GM18517 (cell line): ENCODE data around the gene EEF1A2.

Experiments
- ATAC-seq: cut with Tn5 transposase; IDR thresholded peaks from one replicate; pipeline ENCODE4 v1.9.1; 2021; ENCODE audit warnings: mild to moderate bottlenecking, moderate library complexity; ENCODE audit not compliant: unreplicated experiment

EEF1A2 gene

GRCh38 chr20:63455568-63455859, 43.4 kb downstream of the EEF1A2 start:
- ATAC-seq, result no peak

GRCh38 chr20:63454731-63455567, 43.9 kb downstream of the EEF1A2 start:
- ATAC-seq, result no peak

GRCh38 chr20:63452821-63453523, 45.9 kb downstream of the EEF1A2 start:
- no peak for ATAC-seq

- ATAC-seq, result no peak
Measured at GRCh38 chr20:63452341-63452740, 46.5 kb downstream of the EEF1A2 start.

GRCh38 chr20:63451821-63452220, 47.1 kb downstream of the EEF1A2 start:
- no peak for ATAC-seq

- no peak for ATAC-seq
Measured at GRCh38 chr20:63449796-63450730, 48.8 kb downstream of the EEF1A2 start.

GRCh38 chr20:63449025-63449424, 49.9 kb downstream of the EEF1A2 start:
- no peak for ATAC-seq

- ATAC-seq, result no peak
Measured at GRCh38 chr20:63448031-63448430, 50.9 kb downstream of the EEF1A2 start.

- ATAC-seq, result no peak
Measured at GRCh38 chr20:63447320-63447719, 51.6 kb downstream of the EEF1A2 start.

GRCh38 chr20:63446216-63447024, 52.5 kb downstream of the EEF1A2 start:
- no peak for ATAC-seq

- ATAC-seq, result no peak
Measured at GRCh38 chr20:63445075-63445734, 53.7 kb downstream of the EEF1A2 start.

GRCh38 chr20:63444548-63444947, 54.3 kb downstream of the EEF1A2 start:
- no peak for ATAC-seq

- no peak for ATAC-seq
Measured at GRCh38 chr20:63443606-63444395, 55.1 kb downstream of the EEF1A2 start.

- ATAC-seq, result no peak
Measured at GRCh38 chr20:63442100-63442493, 56.8 kb downstream of the EEF1A2 start.

- ATAC-seq, result no peak
Measured at GRCh38 chr20:63441136-63442099, 57.5 kb downstream of the EEF1A2 start.

GRCh38 chr20:63440366-63440955, 58.4 kb downstream of the EEF1A2 start:
- ATAC-seq, result no peak

GRCh38 chr20:63439866-63440265, 59.0 kb downstream of the EEF1A2 start:
- no peak for ATAC-seq

- no peak for ATAC-seq
Measured at GRCh38 chr20:63438121-63438520, 60.8 kb downstream of the EEF1A2 start.
